Measurements from ENCODE around the gene CTNNA3. TPM values are rescaled to one million over a fixed set of nuclear protein-coding genes. Genes with fewer than 3 reads are reported as not detected.

CTNNA3 gene
- total RNA-seq, 1 experiment from 2014 or later, result 0.32 TPM

GRCh38 chr10:67112765-67113164, 583.2 kb downstream of the CTNNA3 start:
- H3K4me1 ChIP-seq (ENCODE audit: control insufficient read depth in 1 of 2, insufficient read depth in 2 of 2, low read length in 2 of 2), result peaks cover 10 to 16% of the 10 kb centered on the region in 2 experiments
- no peaks in the 10 kb centered on the region; the same call in 1 of the 2 replicates for H3K9me2 ChIP-seq (ENCODE audit: insufficient read depth)
- ATAC-seq (no peak), DNase-seq (ENCODE audit: low read depth, low spot score) (no peak)
- no peaks in the 10 kb centered on the region for H3K27me3 ChIP-seq (ENCODE audit: insufficient read depth, low read length)
- no peaks in the 10 kb centered on the region for H3K36me3 ChIP-seq (ENCODE audit: control insufficient read depth in 1 of 2, insufficient read depth in 2 of 2, low read length in 2 of 2)
- ChIA-PET POLR2A (no interaction called here), RAD21 (ENCODE audit: low non-redundant PET in 1 of 2, low total read pairs in 2 of 2, uncharacterized antibody in 2 of 2, unreplicated experiment in 2 of 2) (no interaction called here), CTCF (no interaction called here)
- H4K20me1 ChIP-seq (ENCODE audit: insufficient read depth), result no peaks in the 10 kb centered on the region
- no peak overlapping the region for H2AFZ ChIP-seq (ENCODE audit: low read depth, low read length, poor library complexity, severe bottlenecking)
- no peak overlapping the region for H3K4me3 ChIP-seq (replicated peaks in 1 of 2; ENCODE audit: low read depth in 1 of 2, low read length in 2 of 2)
- H3K9me3 ChIP-seq (ENCODE audit: control insufficient read depth in 1 of 2, insufficient read depth in 1 of 2, low read depth in 1 of 2, low read length in 2 of 2), result no peaks in the 10 kb centered on the region
- intact Hi-C loops (cut with micrococcal nuclease), result no loop called here
- no peak overlapping the region for H3K4me2 ChIP-seq (ENCODE audit: low read length)
- no TSS peak for BruUV-seq (replicated peaks)
- no peaks in the 10 kb centered on the region for H3K79me2 ChIP-seq (ENCODE audit: insufficient read depth, low read length)
- H3K9ac ChIP-seq (ENCODE audit: low read length), result no peak overlapping the region
- no peak overlapping the region for H3K27ac ChIP-seq (ENCODE audit: low read depth, low read length)
- TF ChIP-seq FOSL1 (IDR thresholded peaks at IDR 0.05; ENCODE audit: low read depth) (no peak), EZH2 (IDR thresholded peaks at IDR 0.05) (no peak), ELF1 (IDR thresholded peaks at IDR 0.05; ENCODE audit: borderline replicate concordance, low read depth) (no peak), POLR2AphosphoS5 (IDR thresholded peaks at IDR 0.05; ENCODE audit: low read depth, low read length) (no peak), SP1 (IDR thresholded peaks at IDR 0.05; ENCODE audit: low read depth) (no peak), RAD21 (IDR thresholded peaks at IDR 0.05; ENCODE audit: low read depth) (no peak), ZFX (IDR thresholded peaks at IDR 0.05) (no peak), POLR2A (IDR thresholded peaks at IDR 0.05; ENCODE audit: borderline replicate concordance, extremely low read depth, insufficient read depth, insufficient read length) (no peak)

GRCh38 chr10:67110286-67110685, 585.7 kb downstream of the CTNNA3 start:
- no peaks in the 10 kb centered on the region for H4K20me1 ChIP-seq (ENCODE audit: insufficient read depth)
- TF ChIP-seq ATF3 (IDR thresholded peaks at IDR 0.05) (no peak), SP1 (IDR thresholded peaks at IDR 0.05; ENCODE audit: low read depth) (no peak), EZH2phosphoT487 (IDR thresholded peaks at IDR 0.05; ENCODE audit: borderline replicate concordance) (no peak), YY1 (IDR thresholded peaks at IDR 0.05; ENCODE audit: extremely low read depth, insufficient replicate concordance, low read depth, low read length) (no peak), TCF7L2 (IDR thresholded peaks at IDR 0.05; ENCODE audit: borderline replicate concordance, extremely low read depth, insufficient read depth, insufficient read length) (no peak), RAD21 (IDR thresholded peaks at IDR 0.05; ENCODE audit: low read depth) (no peak), SRF (IDR thresholded peaks at IDR 0.05; ENCODE audit: low read depth) (no peak), CEBPB (IDR thresholded peaks at IDR 0.05; ENCODE audit: low read depth) (no peak), REST (IDR thresholded peaks at IDR 0.05; ENCODE audit: low read depth) (no peak), MAX (IDR thresholded peaks at IDR 0.05) (no peak), ZNF274 (IDR thresholded peaks at IDR 0.05; ENCODE audit: low read depth, low read length) (no peak), ZFX (IDR thresholded peaks at IDR 0.05) (no peak), EZH2 (IDR thresholded peaks at IDR 0.05) (no peak), POLR2AphosphoS5 (IDR thresholded peaks at IDR 0.05; ENCODE audit: low read depth, low read length) (no peak), CBX3 (IDR thresholded peaks at IDR 0.05; ENCODE audit: low read depth) (no peak)
- BruUV-seq (replicated peaks), result no TSS peak
- no peak overlapping the region for H2AFZ ChIP-seq (ENCODE audit: low read depth, low read length, poor library complexity, severe bottlenecking)
- H3K36me3 ChIP-seq (ENCODE audit: control insufficient read depth in 1 of 2, insufficient read depth in 2 of 2, low read length in 2 of 2), result no peaks in the 10 kb centered on the region
- intact Hi-C loops (cut with micrococcal nuclease), result no loop called here
- no peak overlapping the region for H3K9ac ChIP-seq (ENCODE audit: low read length)
- no peaks in the 10 kb centered on the region for H3K27me3 ChIP-seq (ENCODE audit: insufficient read depth, low read length)
- H3K79me2 ChIP-seq (ENCODE audit: insufficient read depth, low read length), result no peaks in the 10 kb centered on the region
- no peak overlapping the region for H3K4me2 ChIP-seq (ENCODE audit: low read length)
- H3K4me3 ChIP-seq (replicated peaks in 1 of 2; ENCODE audit: low read depth in 1 of 2, low read length in 2 of 2), result no peak overlapping the region
- RAD21 ChIA-PET (ENCODE audit: low non-redundant PET in 1 of 2, low total read pairs in 2 of 2, uncharacterized antibody in 2 of 2, unreplicated experiment in 2 of 2), result no interaction called here
- CTCF ChIA-PET, result no interaction called here
- H3K9me2 ChIP-seq (ENCODE audit: insufficient read depth), result no peaks in the 10 kb centered on the region; the same call in 1 of the 2 replicates
- H3K9me3 ChIP-seq (ENCODE audit: control insufficient read depth in 1 of 2, insufficient read depth in 1 of 2, low read depth in 1 of 2, low read length in 2 of 2), result no peaks in the 10 kb centered on the region
- no peak overlapping the region for H3K27ac ChIP-seq (ENCODE audit: low read depth, low read length)
- POLR2A ChIA-PET, result no interaction called here
- no peak for DNase-seq (ENCODE audit: low read depth, low spot score)
- ATAC-seq, result no peak
- peaks cover 2 to 6% of the 10 kb centered on the region in 2 experiments; a peak in 3 of 4 replicates for H3K4me1 ChIP-seq (ENCODE audit: control insufficient read depth in 1 of 2, insufficient read depth in 2 of 2, low read length in 2 of 2)
